ENCODE results near the gene P2RY6.
A peak's percentile ranks its signal among the peaks of the same experiment; 100 is the strongest.

The P2RY6 gene

DNA sequence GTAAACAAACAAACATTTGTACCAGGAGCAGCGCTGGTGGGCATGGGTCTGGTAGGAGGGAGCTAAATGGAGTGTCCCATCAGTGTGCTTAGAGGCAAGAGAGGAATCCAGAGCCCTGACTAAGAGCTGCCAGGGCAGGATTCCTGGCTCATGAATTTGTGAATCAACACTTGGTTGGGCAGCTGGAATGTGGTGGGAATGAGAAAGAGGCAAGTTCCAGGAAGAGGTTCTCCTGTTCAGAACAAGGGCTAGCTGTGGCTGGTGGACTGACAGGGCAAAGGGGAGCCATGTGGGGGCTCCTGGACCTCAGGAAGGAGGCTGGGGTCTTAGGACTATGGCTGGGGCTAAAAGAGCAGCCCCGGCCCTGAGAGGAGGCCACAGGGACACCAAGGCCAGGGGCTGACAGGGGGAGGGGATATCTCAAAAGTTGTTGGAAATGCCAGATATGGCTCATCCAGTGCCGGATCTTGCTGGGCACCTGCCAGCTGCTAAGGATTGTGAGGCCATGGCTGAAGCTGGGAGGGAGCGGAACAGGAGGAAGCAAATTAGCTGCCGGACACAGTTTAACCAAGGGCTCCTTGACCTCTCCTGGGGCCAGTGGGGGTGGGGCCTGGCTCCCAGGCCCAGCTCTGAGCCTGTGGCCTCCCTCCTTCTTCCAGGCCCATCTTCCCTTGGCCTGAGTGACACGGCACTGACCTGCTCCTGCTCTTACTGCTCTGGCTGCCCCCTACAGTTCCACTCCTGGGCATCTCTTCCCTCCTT, 14.6 kb upstream of the P2RY6 start:
- Histone ChIP-seq H3K4me3 (ENCODE audit: low read depth, low read length) (no peak overlapping the region), H3K27ac (peak overlapping the region; percentile 73), H3K36me3 (replicated peaks) (no peaks in the 10 kb centered on the region), H3K27me3 (replicated peaks) (no peaks in the 10 kb centered on the region)
- TF ChIP-seq, protein P1, sequence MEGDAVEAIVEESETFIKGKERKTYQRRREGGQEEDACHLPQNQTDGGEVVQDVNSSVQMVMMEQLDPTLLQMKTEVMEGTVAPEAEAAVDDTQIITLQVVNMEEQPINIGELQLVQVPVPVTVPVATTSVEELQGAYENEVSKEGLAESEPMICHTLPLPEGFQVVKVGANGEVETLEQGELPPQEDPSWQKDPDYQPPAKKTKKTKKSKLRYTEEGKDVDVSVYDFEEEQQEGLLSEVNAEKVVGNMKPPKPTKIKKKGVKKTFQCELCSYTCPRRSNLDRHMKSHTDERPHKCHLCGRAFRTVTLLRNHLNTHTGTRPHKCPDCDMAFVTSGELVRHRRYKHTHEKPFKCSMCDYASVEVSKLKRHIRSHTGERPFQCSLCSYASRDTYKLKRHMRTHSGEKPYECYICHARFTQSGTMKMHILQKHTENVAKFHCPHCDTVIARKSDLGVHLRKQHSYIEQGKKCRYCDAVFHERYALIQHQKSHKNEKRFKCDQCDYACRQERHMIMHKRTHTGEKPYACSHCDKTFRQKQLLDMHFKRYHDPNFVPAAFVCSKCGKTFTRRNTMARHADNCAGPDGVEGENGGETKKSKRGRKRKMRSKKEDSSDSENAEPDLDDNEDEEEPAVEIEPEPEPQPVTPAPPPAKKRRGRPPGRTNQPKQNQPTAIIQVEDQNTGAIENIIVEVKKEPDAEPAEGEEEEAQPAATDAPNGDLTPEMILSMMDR (IDR thresholded peaks at IDR 0.05; ENCODE audit: low read depth, low read length, missing control alignments) = no peak
- peak; percentile 79 for DNase-seq
- in situ Hi-C loops (cut with HindIII; ENCODE audit: low pct_ligation_motif_present, low sequenced_read_pairs) = no loop called here

DNA sequence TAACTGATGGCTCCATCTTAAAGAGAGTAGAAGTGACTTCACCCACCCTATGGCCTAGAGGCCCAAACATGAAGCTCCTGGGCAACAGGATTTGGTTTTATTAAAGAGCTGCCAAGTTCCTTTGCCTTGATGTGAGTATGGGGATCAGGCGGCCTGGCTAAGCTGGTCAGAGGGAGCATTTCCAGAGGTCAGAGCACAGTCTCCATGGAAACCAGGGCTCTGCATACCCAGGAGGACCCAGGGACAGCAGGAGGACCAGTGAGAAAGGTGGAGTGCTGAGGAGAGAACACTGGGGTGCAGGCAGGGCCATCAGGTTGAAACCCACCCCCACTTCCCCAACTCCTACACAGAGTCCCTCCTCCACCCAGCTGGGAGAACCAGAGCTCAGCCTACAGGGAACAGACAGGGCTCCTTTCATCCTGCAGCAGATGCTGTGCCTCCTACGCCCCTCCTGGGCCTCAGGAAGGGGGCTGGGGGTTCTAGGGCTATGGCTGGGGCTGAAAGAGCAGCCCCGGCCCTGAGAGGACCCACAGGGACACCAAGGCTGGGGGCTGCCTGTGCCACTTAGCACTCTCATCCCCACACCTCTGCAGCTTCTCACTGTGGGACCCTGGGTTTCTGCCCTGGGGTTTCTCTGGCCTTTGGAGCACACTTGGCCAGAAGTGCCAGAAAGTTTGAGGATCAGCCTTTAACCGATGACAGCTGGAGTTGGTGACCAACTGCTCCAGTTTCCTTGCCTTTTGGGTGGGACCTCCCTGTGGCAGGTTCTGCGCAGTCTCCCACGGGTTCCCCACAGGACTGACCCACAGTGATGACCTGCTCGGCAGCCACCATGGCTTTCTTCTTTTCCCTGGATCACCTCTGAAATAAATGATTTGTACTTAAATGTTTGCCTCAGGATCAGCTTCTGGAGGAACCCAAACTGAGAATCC, 13.8 kb upstream of the P2RY6 start:
- Histone ChIP-seq H3K36me3 (replicated peaks) (no peaks in the 10 kb centered on the region), H3K4me3 (ENCODE audit: low read depth, low read length) (no peak overlapping the region), H3K27me3 (replicated peaks) (no peaks in the 10 kb centered on the region), H3K27ac (peak overlapping the region; percentile 73)
- in situ Hi-C loops (cut with HindIII; ENCODE audit: low pct_ligation_motif_present, low sequenced_read_pairs) = no loop called here
- no peak for DNase-seq
- TF ChIP-seq, protein P1 (IDR thresholded peaks at IDR 0.05; ENCODE audit: low read depth, low read length, missing control alignments) = no peak

DNA sequence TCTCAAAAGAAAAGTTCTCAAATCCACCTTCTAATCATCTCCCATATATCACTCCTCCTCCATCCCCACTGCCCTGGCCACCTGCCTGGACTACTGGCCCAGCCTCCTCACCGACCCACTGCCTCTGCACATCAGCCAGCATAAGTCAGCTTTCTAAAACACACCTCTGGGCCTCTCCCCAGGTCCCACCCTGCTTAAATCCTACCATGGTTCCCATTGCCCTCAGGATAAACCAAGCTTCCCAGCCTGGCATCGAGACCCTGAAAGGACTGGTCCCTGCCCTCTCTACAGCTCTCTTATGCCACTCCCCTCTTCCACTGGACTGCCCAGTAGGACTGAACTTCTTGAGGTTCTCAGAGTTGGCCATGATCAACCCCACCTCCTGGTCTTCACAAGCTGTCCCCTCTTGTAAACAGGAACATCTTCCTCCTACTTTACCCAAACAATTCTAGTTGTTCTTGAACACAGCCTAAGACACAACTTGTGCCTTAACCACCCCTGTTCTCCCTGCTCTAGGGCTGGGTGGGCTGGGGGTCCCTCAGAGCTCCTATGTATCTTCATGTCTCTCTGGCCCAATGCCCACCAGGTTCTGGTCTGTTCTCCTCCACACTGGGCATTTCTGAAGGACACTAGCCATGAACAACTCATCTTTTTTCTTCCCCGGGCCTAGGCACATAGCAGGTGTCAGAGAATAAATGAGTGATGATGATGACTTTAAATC, 12.6 kb upstream of the P2RY6 start:
- Histone ChIP-seq H3K27me3 (replicated peaks) (no peaks in the 10 kb centered on the region), H3K27ac (no peak overlapping the region), H3K36me3 (replicated peaks) (no peaks in the 10 kb centered on the region), H3K4me3 (ENCODE audit: low read depth, low read length) (no peak overlapping the region)
- TF ChIP-seq, protein P1 (IDR thresholded peaks at IDR 0.05; ENCODE audit: low read depth, low read length, missing control alignments) = no peak
- no peak for DNase-seq
- in situ Hi-C loops (cut with HindIII; ENCODE audit: low pct_ligation_motif_present, low sequenced_read_pairs) = no loop called here

DNA sequence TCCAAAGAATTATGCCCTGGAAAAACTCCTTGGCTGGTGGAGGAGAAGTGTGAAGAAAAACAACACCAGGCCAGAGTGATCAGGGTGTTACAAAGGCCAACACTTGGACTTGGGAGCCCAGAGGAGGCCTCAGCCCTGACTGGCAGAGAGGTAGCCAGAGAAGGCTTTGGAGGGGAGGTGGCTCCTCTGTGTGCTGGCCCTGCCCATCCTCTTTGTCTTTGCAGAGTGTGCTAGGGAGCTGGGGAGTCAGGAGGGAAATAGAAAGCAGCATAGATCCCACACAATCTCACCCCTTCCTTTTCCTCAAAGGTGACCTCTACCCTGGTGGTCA, 12.0 kb upstream of the P2RY6 start:
- no peak for DNase-seq
- Histone ChIP-seq H3K4me3 (ENCODE audit: low read depth, low read length) (no peak overlapping the region), H3K27me3 (replicated peaks) (no peaks in the 10 kb centered on the region), H3K36me3 (replicated peaks) (no peaks in the 10 kb centered on the region), H3K27ac (no peak overlapping the region)
- TF ChIP-seq, protein P1 (IDR thresholded peaks at IDR 0.05; ENCODE audit: low read depth, low read length, missing control alignments) = no peak
- in situ Hi-C loops (cut with HindIII; ENCODE audit: low pct_ligation_motif_present, low sequenced_read_pairs) = no loop called here

DNA sequence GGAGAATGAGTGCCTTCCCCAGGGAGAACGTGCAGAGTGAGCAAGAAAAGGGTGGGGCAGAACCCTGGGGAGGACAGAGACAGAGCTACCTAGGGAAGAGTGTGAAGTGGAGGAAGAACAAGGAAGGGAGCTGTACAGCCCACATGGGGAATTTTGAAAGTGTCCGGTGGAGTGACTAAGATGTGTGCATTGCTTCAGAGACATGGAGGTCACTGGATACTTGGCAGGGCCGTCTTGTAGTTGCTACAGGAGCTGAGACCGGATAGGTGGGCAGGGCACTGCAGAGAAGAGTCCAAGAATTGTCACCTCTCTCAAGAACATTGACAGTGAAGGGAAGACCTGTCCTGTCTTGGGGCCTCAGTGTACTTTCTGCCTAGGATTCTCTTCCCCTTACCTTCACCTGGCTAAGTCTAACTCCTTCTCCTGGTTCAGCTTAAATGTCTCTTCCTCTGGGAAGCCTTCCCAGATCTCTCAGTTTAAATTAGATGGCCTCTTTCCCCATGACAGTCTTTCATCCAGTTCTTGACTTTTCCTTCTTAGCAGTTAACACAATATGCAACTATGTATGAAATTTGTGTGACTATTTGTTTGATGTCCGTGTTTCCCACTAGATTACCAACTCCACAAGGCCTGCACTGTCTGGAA, 9.2 kb upstream of the P2RY6 start:
- peak; percentile 25 for DNase-seq
- Histone ChIP-seq H3K4me3 (ENCODE audit: low read depth, low read length) (no peak overlapping the region), H3K27ac (no peak overlapping the region), H3K36me3 (replicated peaks) (no peaks in the 10 kb centered on the region), H3K27me3 (replicated peaks) (peaks cover 2% of the 10 kb centered on the region)
- TF ChIP-seq, protein P1 (IDR thresholded peaks at IDR 0.05; ENCODE audit: low read depth, low read length, missing control alignments) = no peak
- in situ Hi-C loops (cut with HindIII; ENCODE audit: low pct_ligation_motif_present, low sequenced_read_pairs) = no loop called here
